IPS DF 19.7 (cell line): ENCODE measurements around the gene ADAM17.
"Not testable (repeated sequence)": the region's sequence is repeated elsewhere in the genome, so short reads cannot be mapped to it uniquely, and the experiment has no call there.

Experiments
- DNase-seq: peaks from one replicate; pipeline ENCODE4 v3.0.0-alpha.2; 2013; ENCODE audit warnings: low read depth, low spot score

ADAM17 gene

DNA sequence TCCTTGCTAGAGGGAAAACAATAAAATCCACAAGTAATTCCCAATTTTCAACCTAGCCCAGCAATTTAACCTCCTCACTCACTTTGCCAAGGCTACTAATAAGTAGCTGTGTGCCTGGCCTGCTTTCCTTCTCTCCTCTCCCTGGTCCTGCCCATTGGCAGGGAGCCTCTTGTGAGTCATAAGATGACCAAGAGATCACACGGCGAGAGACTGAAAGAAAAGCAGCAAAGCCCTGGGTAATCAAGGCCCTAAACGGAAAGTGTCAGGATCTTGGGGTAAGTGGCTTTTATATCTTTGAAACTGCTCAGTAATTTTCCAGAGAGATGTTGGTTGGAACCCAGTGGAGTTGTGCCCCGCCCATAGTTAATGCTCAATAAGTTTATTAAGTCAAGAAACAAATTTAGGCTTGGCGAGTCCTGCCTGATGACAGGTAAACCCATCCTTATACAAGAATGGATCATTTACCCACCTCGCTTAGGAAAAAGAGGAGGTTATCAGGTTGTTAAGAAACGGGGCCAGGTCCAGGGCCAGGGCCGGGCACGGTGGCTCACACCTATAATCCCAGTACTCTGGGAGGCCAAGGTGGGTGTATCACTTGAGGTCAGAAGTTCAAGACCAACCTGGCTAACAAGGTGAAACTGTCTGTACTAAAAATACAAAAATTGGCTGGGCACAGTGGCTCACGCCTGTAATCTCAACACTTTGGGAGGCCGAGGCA lies 10.0 kb upstream of the ADAM17 start:
- no peak for DNase-seq

DNA sequence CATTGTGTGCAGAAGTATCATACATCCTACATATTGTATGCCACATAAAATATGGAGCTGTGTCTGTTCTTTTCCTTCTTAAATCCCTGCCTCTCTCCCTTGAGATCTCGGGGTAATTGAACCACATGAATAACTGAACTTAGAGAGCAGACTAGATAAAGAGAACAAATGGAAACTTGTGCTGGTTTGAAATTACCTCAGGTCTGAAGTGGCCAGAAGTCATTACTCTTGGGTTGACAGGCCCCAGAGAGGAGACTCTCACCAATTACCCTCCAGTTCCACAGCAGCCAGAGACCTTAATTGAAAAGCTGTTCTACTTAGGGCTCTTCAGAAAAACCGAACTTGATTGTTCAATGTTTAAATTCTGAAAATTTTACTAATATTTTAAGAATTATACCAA lies 5.0 kb upstream of the ADAM17 start:
- DNase-seq, result no peak

DNA sequence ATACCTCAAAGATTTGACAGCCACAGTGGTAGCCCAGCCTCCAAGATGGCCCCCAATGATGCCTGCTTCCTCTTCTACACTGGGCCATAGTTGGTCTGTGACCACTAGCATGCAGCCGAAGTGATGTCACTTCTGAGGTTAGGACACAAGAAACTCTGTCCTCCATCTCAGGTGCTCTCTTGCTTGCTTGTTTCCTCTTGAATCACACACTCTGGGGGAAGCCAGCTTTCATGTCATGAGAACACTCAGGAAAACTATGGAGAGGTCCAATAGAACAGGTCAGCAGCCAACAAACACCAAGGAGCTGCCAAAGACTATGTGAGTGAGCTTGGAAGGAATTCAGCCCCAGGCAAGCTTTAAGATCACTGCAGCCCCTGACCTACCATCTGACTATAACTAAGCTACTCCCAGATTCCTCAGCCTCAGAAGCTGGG lies 3.3 kb upstream of the ADAM17 start:
- DNase-seq, result no peak

DNA sequence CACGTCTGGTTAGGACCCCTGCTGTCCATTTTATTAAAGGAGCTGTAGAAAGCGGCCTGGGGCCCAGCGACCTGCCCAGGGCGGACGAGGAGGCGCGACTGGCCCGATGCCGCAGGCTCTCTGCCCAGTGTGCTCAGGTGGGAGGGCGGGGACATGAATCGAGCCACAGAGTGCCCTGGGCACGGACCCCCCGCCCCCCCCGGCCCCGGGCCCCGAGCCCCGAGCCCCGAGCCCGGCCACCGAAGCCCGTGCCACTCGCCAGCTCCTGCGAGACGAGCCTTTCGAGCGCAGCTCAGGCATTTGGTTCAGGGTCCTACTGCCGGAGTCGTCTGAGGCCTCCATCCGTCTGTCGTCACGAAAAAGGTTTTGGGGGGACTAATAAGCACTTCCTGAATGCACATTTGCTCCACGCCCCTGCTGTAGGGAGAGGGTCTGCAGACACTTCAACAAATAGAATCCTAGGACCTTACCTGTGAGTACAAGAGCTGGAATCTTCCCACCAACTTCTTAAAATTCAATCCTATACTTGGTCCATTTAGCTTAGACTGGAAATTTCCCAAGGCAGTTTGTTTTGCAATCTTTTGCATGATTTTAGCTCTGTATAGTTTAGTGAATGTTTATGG lies 602 bp upstream of the ADAM17 start:
- DNase-seq, result no peak

DNA sequence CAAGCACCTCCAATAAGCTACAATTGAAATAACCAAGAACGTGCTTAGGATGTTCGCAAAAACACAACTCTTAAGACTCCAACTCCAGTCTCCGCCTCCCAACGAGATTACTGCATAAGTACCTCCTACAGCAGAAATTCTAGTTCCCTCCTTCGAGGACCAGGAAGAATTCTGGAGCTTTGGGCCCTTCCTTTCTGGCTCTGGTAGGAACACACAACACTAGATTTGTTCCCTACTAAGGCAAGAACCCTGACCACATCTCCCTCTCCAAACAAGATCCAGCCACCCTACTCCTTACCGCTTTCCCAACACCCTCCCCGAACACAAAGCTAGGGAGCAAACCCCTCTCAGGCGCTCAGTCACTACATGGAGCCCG lies 721 bp downstream of the ADAM17 start:
- no peak for DNase-seq

DNA sequence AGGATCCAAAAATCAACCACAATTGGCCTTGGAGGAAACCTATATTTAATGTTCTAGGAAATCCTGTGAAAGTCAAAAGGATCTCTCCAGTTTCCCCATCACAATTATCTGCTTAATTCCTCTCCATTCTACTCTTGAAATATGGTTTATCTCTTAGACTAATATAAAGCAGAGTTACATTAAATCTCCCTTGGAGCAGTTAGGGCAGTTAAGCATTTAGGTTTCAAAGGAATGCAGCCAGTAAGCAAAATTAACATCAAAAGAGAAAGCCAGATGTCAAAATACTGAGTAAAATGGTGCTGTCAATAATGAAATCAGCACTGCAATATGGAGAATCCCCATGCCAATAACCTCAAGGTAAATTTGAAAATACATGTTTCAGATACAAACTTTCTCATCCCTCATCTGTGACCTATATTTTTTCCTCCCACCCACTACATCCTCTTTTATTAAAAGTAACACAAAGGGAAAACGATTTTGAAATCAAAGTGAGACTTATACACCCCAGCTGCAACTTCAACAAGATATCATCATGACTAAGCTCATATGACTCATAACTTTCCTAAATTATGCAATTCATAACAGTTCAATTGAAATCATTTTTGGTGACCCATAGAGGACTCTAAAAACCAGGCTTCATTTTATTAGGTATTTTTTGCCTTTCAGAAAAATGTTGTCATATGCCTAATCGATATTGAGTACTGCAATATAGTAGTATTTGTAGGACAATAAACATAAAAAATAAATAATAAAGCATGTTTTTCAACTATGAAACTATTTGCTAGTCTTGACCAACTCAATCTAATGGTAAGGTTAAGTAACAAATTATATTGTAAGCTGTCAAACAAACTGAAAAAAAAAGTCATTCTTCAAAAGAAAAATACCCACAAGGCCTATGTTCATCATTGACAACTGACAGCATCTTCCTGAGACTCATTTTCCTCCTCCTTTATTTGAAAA lies 3.1 kb downstream of the ADAM17 start:
- no peak for DNase-seq

DNA sequence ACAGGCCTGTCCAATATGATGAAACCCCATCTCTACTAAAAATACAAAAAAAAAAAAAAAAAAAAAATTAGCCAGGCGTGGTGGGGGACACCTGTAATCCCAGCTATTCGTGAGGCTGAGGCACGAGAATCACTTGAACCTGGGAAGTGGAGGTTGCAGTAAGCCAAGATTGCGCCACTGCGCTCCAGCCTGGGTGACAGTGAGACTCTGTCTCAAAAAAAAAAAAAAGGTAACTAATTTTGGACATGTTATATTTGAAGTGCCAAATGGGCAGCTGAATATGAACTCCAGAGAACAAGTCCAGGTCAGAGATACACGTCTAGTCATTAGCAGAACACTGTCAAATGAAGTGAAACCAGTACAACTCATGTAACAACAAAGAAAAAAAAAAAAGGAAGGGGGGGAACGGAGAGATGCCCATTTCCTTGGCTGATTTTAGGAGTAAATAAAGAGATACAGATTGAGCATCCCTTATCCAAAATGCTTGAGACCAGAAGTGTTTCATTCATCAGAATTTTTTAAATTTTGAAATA lies 4.7 kb downstream of the ADAM17 start:
- DNase-seq, result not testable (repeated sequence)

DNA sequence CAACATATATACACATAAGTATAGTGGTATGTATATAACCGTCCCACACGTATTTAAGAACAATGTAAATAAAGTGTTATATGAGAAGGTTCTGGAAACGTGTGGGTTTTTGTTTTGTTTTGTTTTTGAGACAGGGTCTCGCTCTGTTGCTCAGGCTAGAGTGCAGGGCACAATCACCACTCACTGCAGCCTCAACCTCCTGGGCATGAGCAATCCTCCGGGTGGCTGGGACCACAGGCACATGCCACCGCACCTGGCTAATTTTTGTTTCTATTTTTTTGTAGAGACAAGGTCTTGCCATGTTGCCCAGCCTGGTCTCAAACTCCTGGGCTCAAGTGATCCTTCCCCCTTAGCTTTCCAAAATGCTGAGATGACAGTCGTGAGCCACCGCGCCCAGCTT lies 6.2 kb downstream of the ADAM17 start:
- no peak for DNase-seq

DNA sequence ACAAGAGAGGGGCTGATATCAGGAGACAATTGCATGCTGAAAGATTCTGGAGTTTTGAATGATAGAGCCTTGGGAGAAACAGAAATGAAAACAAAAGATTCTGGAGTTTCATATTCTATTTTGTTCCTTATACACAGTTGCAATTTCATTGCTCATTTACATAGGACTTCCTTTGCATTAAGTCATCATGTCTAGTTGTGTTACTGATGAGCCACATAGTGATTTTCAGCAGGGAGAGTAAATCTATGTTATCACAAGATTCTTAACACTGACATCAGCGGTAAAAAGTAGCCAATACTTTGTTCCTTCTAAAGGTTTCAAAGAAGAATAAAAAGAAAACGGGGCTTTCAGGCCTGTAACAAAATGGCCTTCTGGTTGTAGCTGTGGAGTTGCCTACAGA lies 7.1 kb downstream of the ADAM17 start:
- DNase-seq, result no peak

DNA sequence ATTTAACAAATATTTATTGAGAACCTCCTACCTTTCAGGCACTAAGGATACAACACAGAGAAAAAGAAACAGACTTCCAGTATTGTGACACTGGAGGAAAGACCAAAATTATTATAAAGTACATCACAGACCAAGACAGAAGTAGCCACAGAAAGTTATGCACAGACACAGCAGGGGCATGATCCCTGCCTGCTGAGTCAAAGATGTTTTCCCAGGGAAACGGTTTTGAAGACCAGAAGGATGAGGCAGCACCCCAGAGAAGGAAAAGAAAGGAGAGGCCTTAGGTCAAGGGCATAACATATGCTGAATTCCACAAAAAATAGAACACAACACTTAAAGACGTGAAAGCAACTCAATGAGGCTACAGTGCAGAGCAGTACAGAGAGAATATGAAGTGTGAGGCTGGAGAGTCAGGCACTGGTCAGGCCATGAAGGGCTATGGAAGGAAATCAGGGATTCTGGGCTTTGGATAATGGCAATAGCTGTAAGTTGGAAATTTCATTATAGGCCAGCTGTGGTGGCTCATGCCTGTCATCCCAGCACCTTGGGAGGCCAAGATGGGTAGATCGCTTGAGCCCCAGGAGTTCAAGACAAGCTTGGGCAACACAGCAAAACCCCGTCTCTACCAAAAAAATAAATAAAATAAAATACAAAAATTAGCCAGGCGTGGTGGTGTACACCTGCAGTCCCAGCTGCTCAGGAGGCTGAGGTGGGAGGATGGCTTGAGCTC lies 8.2 kb downstream of the ADAM17 start:
- DNase-seq, result no peak

DNA sequence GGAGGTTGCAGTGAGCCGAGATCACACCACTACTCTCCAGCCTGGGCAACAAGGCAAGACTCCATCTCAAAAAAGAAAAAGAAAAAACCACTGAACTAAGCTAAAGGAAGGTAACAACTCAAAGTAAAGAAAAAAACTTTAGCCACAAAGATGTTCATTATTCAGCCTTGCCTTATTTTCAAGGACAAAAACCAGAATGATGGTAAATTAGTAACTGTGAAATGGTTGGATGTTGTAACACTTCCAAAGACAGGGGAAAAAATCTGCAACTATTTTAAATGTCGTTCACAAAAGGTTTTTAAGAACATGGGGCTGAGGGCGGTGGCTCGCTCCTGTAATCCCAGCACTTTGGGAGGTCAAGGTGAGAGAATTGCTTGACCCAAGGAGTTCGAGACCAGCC lies 10.1 kb downstream of the ADAM17 start:
- no peak for DNase-seq

DNA sequence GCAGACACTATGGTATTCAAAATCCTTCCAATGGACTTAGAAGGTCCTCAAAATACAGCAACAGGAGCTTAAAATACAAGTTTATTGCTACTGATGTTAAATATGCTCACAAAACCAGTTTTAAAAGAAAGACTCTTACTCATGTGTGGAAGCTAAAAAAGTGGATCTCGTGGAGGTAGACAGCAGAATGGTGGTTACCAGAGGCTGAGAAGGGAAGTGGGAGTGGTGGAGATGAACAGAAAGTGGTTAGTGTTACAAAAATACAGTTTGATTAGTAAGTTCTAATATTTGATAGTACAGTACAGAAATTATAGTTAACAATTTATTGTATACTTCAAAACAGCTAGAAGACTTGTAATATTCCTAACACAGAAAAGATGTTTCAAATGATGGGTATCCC lies 12.1 kb downstream of the ADAM17 start:
- DNase-seq, result no peak

DNA sequence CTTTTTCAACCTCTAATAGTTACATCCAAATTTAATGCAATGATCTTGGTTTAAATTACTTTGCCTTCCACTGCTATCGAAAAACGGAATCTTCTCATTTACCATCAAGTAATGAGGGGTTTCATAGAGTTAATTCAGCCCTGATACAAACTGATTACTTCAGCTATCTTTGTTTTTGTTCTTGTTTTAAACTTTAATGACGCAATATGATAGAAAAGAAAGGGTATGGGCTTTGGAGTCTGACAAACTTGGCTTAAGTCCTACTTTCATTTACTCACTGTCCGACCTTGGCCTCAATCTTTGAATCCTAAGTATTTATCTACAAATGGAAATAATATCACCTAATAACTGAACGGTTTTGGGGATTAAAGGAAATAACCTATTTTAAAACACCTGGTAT lies 16.1 kb downstream of the ADAM17 start:
- no peak for DNase-seq

DNA sequence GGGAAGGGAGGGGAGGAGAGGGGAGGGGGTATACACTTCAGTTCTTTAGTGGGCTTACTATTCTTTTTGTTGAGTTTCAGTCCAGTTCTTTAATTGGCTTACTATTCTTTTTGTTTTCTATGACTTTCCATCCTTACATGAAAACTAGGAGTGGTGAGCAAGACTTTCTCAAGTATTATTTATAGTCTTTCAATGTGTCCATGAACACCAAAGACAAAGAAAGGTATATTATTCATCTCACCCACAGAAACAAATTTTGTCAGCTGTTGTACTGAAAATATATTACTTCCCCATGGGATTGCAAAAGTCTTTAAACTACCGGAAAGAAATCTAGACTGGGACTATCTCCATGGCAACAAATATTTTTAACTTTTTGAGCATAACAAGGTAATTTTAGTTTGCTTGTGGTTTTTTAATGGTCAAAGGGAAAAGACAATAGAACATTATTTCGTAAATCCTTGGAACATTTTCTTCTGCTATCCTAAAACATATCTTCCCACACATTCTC lies 17.6 kb downstream of the ADAM17 start:
- DNase-seq, result no peak

DNA sequence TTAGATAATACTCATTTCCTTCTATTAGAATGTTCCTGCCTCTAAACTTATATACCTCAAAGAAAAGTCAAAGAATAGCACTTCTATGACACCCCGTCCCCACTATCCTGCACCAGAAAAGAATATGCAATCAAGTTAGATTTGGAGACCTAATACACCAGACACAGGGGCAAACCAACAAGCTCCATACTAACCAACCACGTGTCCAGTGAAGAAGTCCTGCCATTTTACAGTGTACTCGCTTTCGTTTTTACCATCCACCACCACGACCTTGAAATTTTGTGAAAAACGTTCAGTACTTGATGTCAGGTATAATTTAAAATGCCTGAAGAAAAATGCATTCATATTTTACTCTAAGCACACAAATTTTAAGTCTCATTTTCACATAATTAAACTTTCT lies 19.1 kb downstream of the ADAM17 start:
- DNase-seq, result no peak

DNA sequence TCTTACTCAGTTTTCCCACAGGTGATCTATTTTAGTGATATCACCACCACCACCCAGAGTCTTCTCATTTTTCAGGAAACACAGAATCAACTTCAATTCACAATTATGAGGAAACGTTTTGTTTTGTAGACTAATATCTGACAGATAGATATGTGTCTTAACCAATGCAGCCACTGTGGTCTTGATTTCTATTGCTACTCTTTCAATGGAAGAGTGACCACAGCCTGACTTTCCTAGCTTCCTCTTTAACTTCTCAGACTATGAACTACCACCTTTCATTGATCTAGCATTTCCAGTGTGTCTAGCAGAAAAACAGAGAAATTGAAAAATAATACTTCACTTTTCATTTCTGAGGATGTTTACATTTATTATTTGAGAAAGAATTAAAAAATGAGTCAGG lies 20.5 kb downstream of the ADAM17 start:
- DNase-seq, result no peak

DNA sequence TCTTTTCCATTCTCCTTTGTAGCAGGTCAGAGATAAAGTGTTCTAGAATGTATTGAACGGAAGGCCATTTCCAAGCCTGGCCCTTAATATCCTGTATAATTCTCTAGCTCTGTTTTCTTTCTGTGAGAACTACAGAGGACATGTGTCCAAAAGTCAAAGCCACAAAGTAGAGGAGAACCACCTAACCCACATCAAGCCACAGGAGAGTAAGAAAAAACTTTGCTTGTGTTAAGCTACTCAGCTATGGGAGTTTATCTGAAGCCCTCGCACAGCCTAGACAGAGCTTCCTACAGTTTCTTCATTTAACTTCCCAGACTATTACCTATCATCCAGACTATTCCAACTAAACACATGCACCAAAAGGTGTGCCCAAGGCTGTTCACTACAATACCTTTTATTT lies 22.0 kb downstream of the ADAM17 start:
- no peak for DNase-seq

DNA sequence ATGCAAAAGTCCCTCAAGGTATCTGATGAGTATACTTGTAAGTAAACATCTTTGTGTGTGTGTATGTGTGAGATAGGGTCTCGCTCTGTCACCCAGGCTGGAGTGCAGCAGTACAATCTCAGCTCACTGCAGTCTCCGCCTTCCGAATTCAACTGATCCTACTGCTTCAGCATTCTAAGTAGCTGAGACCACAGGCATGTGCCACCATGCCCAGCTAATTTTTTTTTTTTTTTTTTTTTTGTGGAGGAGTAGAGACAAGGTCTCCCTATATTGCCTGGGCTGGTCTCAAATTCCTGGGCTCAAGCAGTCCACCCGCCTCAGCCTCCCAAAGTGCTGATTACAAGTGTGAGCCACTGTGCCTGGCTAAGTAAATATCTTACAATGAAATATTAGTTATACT lies 23.2 kb downstream of the ADAM17 start:
- no peak for DNase-seq

DNA sequence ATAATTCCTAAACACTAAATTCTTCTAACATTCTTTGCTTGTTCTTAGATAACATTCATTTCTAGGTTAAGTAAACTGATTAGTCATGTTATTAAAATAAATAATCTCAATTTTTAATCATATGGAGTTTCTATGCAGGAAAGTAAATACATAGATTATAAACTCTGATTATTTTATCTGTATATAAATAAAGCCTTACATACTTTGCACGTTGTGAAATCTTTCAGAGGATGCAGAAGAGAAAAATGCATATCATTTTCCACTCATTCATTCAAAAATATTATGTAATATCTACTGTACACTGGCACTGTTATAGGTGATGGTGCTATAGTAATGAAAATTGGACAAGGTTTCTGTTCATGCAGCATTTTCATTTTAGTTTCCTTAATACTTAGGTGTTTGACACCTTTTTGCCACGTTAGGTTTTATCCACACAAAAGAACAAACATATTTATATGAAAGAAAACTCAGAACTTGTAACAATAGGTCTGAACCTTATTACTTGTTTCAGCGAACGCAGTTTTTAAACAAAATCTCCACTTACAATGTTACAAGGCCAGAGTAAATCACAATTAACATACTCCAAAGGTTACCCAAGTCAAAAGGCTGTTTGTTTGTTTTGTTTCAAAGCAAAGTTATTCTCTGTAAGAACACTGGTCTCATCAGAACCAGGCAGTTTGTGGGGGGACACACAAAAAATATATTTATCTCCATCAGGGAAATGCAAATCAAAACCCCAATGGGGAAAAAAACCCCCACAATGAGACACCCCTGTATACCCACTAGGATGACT lies 27.4 kb downstream of the ADAM17 start:
- DNase-seq, result no peak

DNA sequence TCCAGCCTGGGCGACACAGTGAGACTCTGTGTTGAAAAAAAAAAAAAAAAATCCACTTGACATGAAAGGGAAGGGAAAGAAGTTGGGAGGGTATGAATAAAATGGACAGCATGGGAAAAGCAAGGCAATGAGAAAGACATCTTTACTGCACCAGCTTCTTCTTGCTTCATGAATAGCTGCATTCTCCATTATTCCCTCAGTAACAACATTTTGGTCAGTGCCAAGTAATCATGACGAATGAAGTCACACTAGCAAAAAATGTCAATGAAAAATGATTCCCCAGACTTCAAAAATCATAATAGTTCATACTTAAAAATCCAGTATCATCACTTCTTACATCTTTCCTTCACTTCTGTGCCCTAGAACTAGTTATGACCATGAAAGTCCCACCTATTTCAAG lies 30.4 kb downstream of the ADAM17 start:
- DNase-seq, result no peak

DNA sequence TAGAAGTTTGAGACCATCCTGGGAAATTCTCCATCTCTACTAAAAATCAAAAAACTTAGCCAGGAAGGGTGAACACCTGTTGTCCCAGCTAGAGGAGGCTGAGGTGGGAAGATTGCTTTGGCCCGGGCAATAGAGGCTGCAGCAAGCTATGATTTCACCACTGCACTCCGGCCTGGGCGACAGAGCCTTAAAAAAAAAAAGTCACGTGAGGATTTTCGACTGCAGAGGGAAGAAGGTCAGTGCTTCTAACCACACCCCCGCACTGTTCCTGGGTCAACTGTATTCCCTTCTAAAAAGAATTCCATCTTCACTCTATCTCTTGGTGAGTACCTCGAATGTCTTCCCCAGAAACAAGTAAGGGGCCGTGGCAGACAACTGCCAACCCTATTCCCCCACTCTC lies 31.3 kb downstream of the ADAM17 start:
- no peak for DNase-seq
